ENCODE measurements around the gene KAT2A. TPM values are rescaled to one million over a fixed set of nuclear protein-coding genes. Genes with fewer than 3 reads are reported as not detected.
A peak's percentile ranks its signal among the peaks of the same experiment; 100 is the strongest.

Gene KAT2A
- total RNA-seq, 1 experiment from 2014 or later, result 41.2 TPM

- Histone ChIP-seq H3K4me2 (ENCODE audit: low read length) (peak overlapping the region; percentile 17; the same call in 1 of the 2 replicates), H3K4me3 (replicated peaks in 1 of 2; ENCODE audit: low read depth in 1 of 2, low read length in 2 of 2) (no peak overlapping the region), H4K20me1 (ENCODE audit: insufficient read depth) (no peaks in the 10 kb centered on the region), H3K4me1 (ENCODE audit: control insufficient read depth in 1 of 2, insufficient read depth in 2 of 2, low read length in 2 of 2) (peaks cover 0 to 11% of the 10 kb centered on the region in 2 experiments; a peak in 2 of 4 replicates), H3K79me2 (ENCODE audit: insufficient read depth, low read length) (peaks cover 96% of the 10 kb centered on the region), H3K9me2 (ENCODE audit: insufficient read depth) (no peaks in the 10 kb centered on the region), H3K9ac (ENCODE audit: low read length) (no peak overlapping the region), H3K9me3 (ENCODE audit: control insufficient read depth in 1 of 2, insufficient read depth in 1 of 2, low read depth in 1 of 2, low read length in 2 of 2) (no peaks in the 10 kb centered on the region), H3K27ac (ENCODE audit: low read depth, low read length) (no peak overlapping the region), H3K36me3 (ENCODE audit: control insufficient read depth in 1 of 2, insufficient read depth in 2 of 2, low read length in 2 of 2) (peaks cover under 1 to 10% of the 10 kb centered on the region in 2 experiments; a peak in 3 of 4 replicates), H2AFZ (ENCODE audit: low read depth, low read length, poor library complexity, severe bottlenecking) (no peak overlapping the region), H3K27me3 (ENCODE audit: insufficient read depth, low read length) (no peaks in the 10 kb centered on the region)
- intact Hi-C loops (cut with micrococcal nuclease), result no loop called here
- CTCF ChIA-PET, result interaction anchor here (0.9 to 1.1 kb wide), 2 partner anchors 107 to 391 kb away, joined by 3 to 4 read pairs; no protein-coding TSS in a partner anchor
- peak; percentile 7 for DNase-seq (ENCODE audit: low read depth, low spot score)
- no peak for ATAC-seq
- POLR2A ChIA-PET, result no interaction called here
- TF ChIP-seq CEBPB (IDR thresholded peaks at IDR 0.05; ENCODE audit: low read depth) (no peak), POLR2AphosphoS5 (IDR thresholded peaks at IDR 0.05; ENCODE audit: low read depth, low read length) (no peak), TCF7L2 (IDR thresholded peaks at IDR 0.05; ENCODE audit: borderline replicate concordance, extremely low read depth, insufficient read depth, insufficient read length) (no peak), SIN3A (IDR thresholded peaks at IDR 0.05; ENCODE audit: low read depth) (no peak), RAD21 (IDR thresholded peaks at IDR 0.05; ENCODE audit: low read depth) (no peak)
- RAD21 ChIA-PET (ENCODE audit: low non-redundant PET in 1 of 2, low total read pairs in 2 of 2, uncharacterized antibody in 2 of 2, unreplicated experiment in 2 of 2), result no interaction called here
- BruUV-seq (replicated peaks), result no TSS peak
These were observed 14.8 kb upstream of the KAT2A start for GRCh38 chr17:42135664-42136653.

GRCh38 chr17:42135151-42135550 is 14.0 kb upstream of the KAT2A start:
- Histone ChIP-seq H3K9me3 (ENCODE audit: control insufficient read depth in 1 of 2, insufficient read depth in 1 of 2, low read depth in 1 of 2, low read length in 2 of 2) (no peaks in the 10 kb centered on the region), H3K79me2 (ENCODE audit: insufficient read depth, low read length) (peaks cover 99% of the 10 kb centered on the region), H3K27ac (ENCODE audit: low read depth, low read length) (no peak overlapping the region), H3K36me3 (ENCODE audit: control insufficient read depth in 1 of 2, insufficient read depth in 2 of 2, low read length in 2 of 2) (peaks cover 2 to 10% of the 10 kb centered on the region in 2 experiments; a peak in 3 of 4 replicates), H3K27me3 (ENCODE audit: insufficient read depth, low read length) (no peaks in the 10 kb centered on the region), H3K4me1 (ENCODE audit: control insufficient read depth in 1 of 2, insufficient read depth in 2 of 2, low read length in 2 of 2) (peaks cover 0 to 11% of the 10 kb centered on the region in 2 experiments; a peak in 2 of 4 replicates), H4K20me1 (ENCODE audit: insufficient read depth) (no peaks in the 10 kb centered on the region), H3K9ac (ENCODE audit: low read length) (no peak overlapping the region), H3K4me2 (ENCODE audit: low read length) (peak overlapping the region; percentile 17; the same call in 1 of the 2 replicates), H2AFZ (ENCODE audit: low read depth, low read length, poor library complexity, severe bottlenecking) (no peak overlapping the region), H3K4me3 (replicated peaks in 1 of 2; ENCODE audit: low read depth in 1 of 2, low read length in 2 of 2) (no peak overlapping the region), H3K9me2 (ENCODE audit: insufficient read depth) (no peaks in the 10 kb centered on the region)
- ATAC-seq (no peak), DNase-seq (ENCODE audit: low read depth, low spot score) (no peak)
- ChIA-PET CTCF (interaction anchor here (0.9 to 1.1 kb wide), 2 partner anchors 107 to 392 kb away, joined by 3 to 4 read pairs; no protein-coding TSS in a partner anchor), POLR2A (no interaction called here), RAD21 (ENCODE audit: low non-redundant PET in 1 of 2, low total read pairs in 2 of 2, uncharacterized antibody in 2 of 2, unreplicated experiment in 2 of 2) (no interaction called here)
- intact Hi-C loops (cut with micrococcal nuclease), result no loop called here
- BruUV-seq (replicated peaks), result no TSS peak
- TF ChIP-seq MAX (IDR thresholded peaks at IDR 0.05) (no peak), TCF7L2 (IDR thresholded peaks at IDR 0.05; ENCODE audit: borderline replicate concordance, extremely low read depth, insufficient read depth, insufficient read length) (no peak), ZFX (IDR thresholded peaks at IDR 0.05) (no peak), CEBPB (IDR thresholded peaks at IDR 0.05; ENCODE audit: low read depth) (no peak), SIN3A (IDR thresholded peaks at IDR 0.05; ENCODE audit: low read depth) (no peak), REST (IDR thresholded peaks at IDR 0.05; ENCODE audit: low read depth) (no peak), ZNF274 (IDR thresholded peaks at IDR 0.05; ENCODE audit: low read depth, low read length) (no peak), SRF (IDR thresholded peaks at IDR 0.05; ENCODE audit: low read depth) (no peak), ELF1 (IDR thresholded peaks at IDR 0.05; ENCODE audit: borderline replicate concordance, low read depth) (no peak)
